H1 (cell line): ENCODE data around the gene RALGDS. TPM values are rescaled to one million over a fixed set of nuclear protein-coding genes. Genes with fewer than 3 reads are reported as not detected.
"Not testable (repeated sequence)": the region's sequence is repeated elsewhere in the genome, so short reads cannot be mapped to it uniquely, and the experiment has no call there.

Source experiments
- CTCF ChIA-PET: fragments of 300-600 bp; sonication (Branson Sonifier 250); formaldehyde crosslinking; loops from one replicate; lab custom pipeline; 2021; ENCODE audit not compliant: partially characterized antibody; lab: Charles Lee
- POLR2A ChIA-PET: fragments of 300-600 bp; sonication (Branson Sonifier 250); formaldehyde crosslinking; loops from one replicate; lab custom pipeline; 2021; ENCODE audit warnings: inconsistent platforms; ENCODE audit not compliant: partially characterized antibody; lab: Charles Lee
- DNase-seq, 2 experiments: peaks; one replicate each; pipeline versions ENCODE4 v3.0.0 to v3.0.0-alpha.2; 2010 to 2022; ENCODE audit warnings: low spot score in 2 of 2, low read depth in 1 of 2, mixed read lengths in 1 of 2
- FAIRE-seq: peaks from 2 replicates; lab custom pipeline; 2011; peaks lifted over from hg19 to GRCh38; lab: Jason Lieb, UNC
- H2AFZ ChIP-seq: 2 replicates; pipeline ENCODE4 v1.8.1; 2012; ENCODE audit warnings: low read length, inconsistent platforms
- H2AK5ac ChIP-seq: 2 replicates; pipeline ENCODE4 v1.6.1; 2013; ENCODE audit warnings: low read depth, low read length
- H2BK120ac ChIP-seq: replicated peaks from 2 replicates; pipeline ENCODE3; 2013; ENCODE audit warnings: low read depth, low read length, inconsistent platforms
- H2BK12ac ChIP-seq: 2 replicates; pipeline ENCODE4 v1.6.1; 2013; ENCODE audit warnings: low read depth, low read length
- H2BK15ac ChIP-seq: 2 replicates; pipeline ENCODE4 v1.6.1; 2013; ENCODE audit warnings: low read length
- H2BK20ac ChIP-seq: 2 replicates; pipeline ENCODE4 v1.6.1; 2013; ENCODE audit warnings: low read length
- H2BK5ac ChIP-seq: 2 replicates; pipeline ENCODE4 v1.6.1; 2013; ENCODE audit warnings: low read depth, low read length
- H3K14ac ChIP-seq: 2 replicates; pipeline ENCODE4 v1.6.1; 2013; ENCODE audit warnings: inconsistent platforms; ENCODE audit not compliant: insufficient read length
- H3K18ac ChIP-seq: 2 replicates; pipeline ENCODE4 v1.6.1; 2013; ENCODE audit warnings: low read length; ENCODE audit errors: extremely low read depth
- H3K23ac ChIP-seq: 2 replicates; pipeline ENCODE4 v1.6.1; 2013; ENCODE audit warnings: inconsistent platforms; ENCODE audit not compliant: insufficient read length
- H3K23me2 ChIP-seq: 2 replicates; pipeline ENCODE4 v1.6.1; 2013; ENCODE audit warnings: low read depth, low read length
- H3K27ac ChIP-seq: 2 replicates; pipeline ENCODE4 v1.6.1; 2011; ENCODE audit warnings: low read depth, low read length, inconsistent platforms
- H3K27me3 ChIP-seq, 4 experiments: replicated peaks in 1 of 4; 1 replicate in 1 of 4; 2 replicates in 3 of 4; pipeline versions ENCODE4 v1.6.1 to v1.8.1; 2011 to 2013; ENCODE audit warnings: low read length in 3 of 4, mild to moderate bottlenecking in 3 of 4, inconsistent platforms in 2 of 4, mixed read lengths in 2 of 4, moderate library complexity in 1 of 4; ENCODE audit not compliant: control insufficient read depth in 3 of 4, insufficient read depth in 3 of 4; ENCODE audit errors: extremely low read depth in 1 of 4
- H3K36me3 ChIP-seq, 4 experiments: 2 replicates each; pipeline versions ENCODE4 v1.6.1 to v1.8.1; 2011 to 2013; ENCODE audit warnings: mild to moderate bottlenecking in 4 of 4, low read length in 3 of 4, moderate library complexity in 2 of 4, control low read depth in 1 of 4, inconsistent platforms in 1 of 4; ENCODE audit not compliant: insufficient read depth in 4 of 4, control insufficient read depth in 2 of 4
- H3K4ac ChIP-seq: replicated peaks from 2 replicates; pipeline ENCODE3; 2013; ENCODE audit warnings: low read length, low read depth, mixed read lengths, inconsistent platforms; ENCODE audit not compliant: insufficient read length
- H3K4me1 ChIP-seq, 4 experiments: replicated peaks in 1 of 4; 1 replicate in 1 of 4; 2 replicates in 3 of 4; pipeline versions ENCODE4 v1.6.1 to v1.8.1; 2011 to 2013; ENCODE audit warnings: low read length in 3 of 4, inconsistent platforms in 2 of 4, mixed read lengths in 1 of 4; ENCODE audit not compliant: insufficient read depth in 4 of 4, control insufficient read depth in 3 of 4
- H3K4me2 ChIP-seq, 2 experiments: 2 replicates each; pipeline versions ENCODE4 v1.6.1 to v1.8.1; 2011 to 2013; ENCODE audit warnings: low read depth in 2 of 2, low read length in 2 of 2, control low read depth in 1 of 2, inconsistent platforms in 1 of 2, mild to moderate bottlenecking in 1 of 2; ENCODE audit not compliant: insufficient read depth in 1 of 2
- H3K4me3 ChIP-seq, 4 experiments: fragments of 200-600, 300-600 bp in 1 of 4; sonication (generic), shearing (Covaris generic), sonication (Bioruptor Twin) in 1 of 4; 2 replicates each; pipeline versions ENCODE4 v1.5.1 to v1.8.1; 2011 to 2016; ENCODE audit warnings: low read length in 4 of 4, low read depth in 3 of 4, control low read depth in 2 of 4, inconsistent platforms in 2 of 4, mild to moderate bottlenecking in 2 of 4, mixed read lengths in 1 of 4, moderate library complexity in 1 of 4; ENCODE audit not compliant: insufficient read depth in 2 of 4; ENCODE audit errors: extremely low read depth in 1 of 4
- H3K56ac ChIP-seq: replicated peaks from 2 replicates; pipeline ENCODE3; 2013; ENCODE audit warnings: low read depth, mild to moderate bottlenecking, mixed read lengths, low read length, inconsistent platforms; ENCODE audit not compliant: insufficient read length
- H3K79me1 ChIP-seq: 2 replicates; pipeline ENCODE4 v1.6.1; 2013; ENCODE audit warnings: low read depth, low read length, control low read depth
- H3K79me2 ChIP-seq, 2 experiments: 2 replicates each; pipeline versions ENCODE4 v1.6.1 to v1.8.1; 2012 to 2013; ENCODE audit warnings: low read length in 2 of 2, mild to moderate bottlenecking in 2 of 2, inconsistent platforms in 1 of 2; ENCODE audit not compliant: insufficient read depth in 2 of 2, control insufficient read depth in 1 of 2
- H3K9ac ChIP-seq, 4 experiments: replicated peaks in 1 of 4; 1 replicate in 1 of 4; 2 replicates in 3 of 4; pipeline versions ENCODE4 v1.6.1 to v1.8.1; 2011 to 2013; ENCODE audit warnings: low read depth in 3 of 4, low read length in 3 of 4, control low read depth in 2 of 4, mild to moderate bottlenecking in 2 of 4, moderate library complexity in 2 of 4, inconsistent platforms in 1 of 4; ENCODE audit errors: extremely low read depth in 1 of 4
- H3K9me3 ChIP-seq, 2 experiments: 2 replicates each; pipeline versions ENCODE4 v1.6.1 to v1.8.1; 2012 to 2013; ENCODE audit warnings: mild to moderate bottlenecking in 2 of 2, moderate library complexity in 2 of 2, control low read depth in 1 of 2, inconsistent platforms in 1 of 2, low read depth in 1 of 2, low read length in 1 of 2, mixed read lengths in 1 of 2; ENCODE audit not compliant: insufficient read depth in 2 of 2
- H4K20me1 ChIP-seq, 2 experiments: replicated peaks in 1 of 2; 2 replicates each; pipeline versions ENCODE3 to v1.8.1; 2011 to 2013; ENCODE audit warnings: inconsistent platforms in 2 of 2, low read length in 2 of 2, mild to moderate bottlenecking in 1 of 2; ENCODE audit not compliant: insufficient read depth in 2 of 2, control insufficient read depth in 1 of 2
- H4K5ac ChIP-seq: 2 replicates; pipeline ENCODE4 v1.6.1; 2013; ENCODE audit warnings: low read length, low read depth, mixed read lengths, inconsistent platforms; ENCODE audit not compliant: insufficient read length
- H4K8ac ChIP-seq: 2 replicates; pipeline ENCODE4 v1.8.0; 2013; ENCODE audit warnings: mild to moderate bottlenecking, moderate library complexity, low read length, inconsistent platforms; ENCODE audit not compliant: insufficient read depth; ENCODE audit errors: extremely low read depth
- H4K91ac ChIP-seq: replicated peaks from 2 replicates; pipeline ENCODE3; 2013; ENCODE audit warnings: low read length, mixed read lengths, inconsistent platforms; ENCODE audit not compliant: insufficient read length
- BCL11A ChIP-seq, 2 experiments: IDR thresholded peaks; one replicate each; pipeline ENCODE4 v1.6.1; 2011; ENCODE audit warnings: low read depth in 2 of 2, low read length in 2 of 2, mild to moderate bottlenecking in 2 of 2
- HDAC2 ChIP-seq, 2 experiments: fragments of 300-600 bp in 1 of 2; sonication (generic) in 1 of 2; IDR thresholded peaks; 2 replicates each; pipeline ENCODE4 v1.6.1; 2011 to 2012; ENCODE audit warnings: low read depth in 2 of 2, low read length in 2 of 2, mild to moderate bottlenecking in 2 of 2, moderate library complexity in 2 of 2, borderline replicate concordance in 1 of 2, inconsistent platforms in 1 of 2
- RBBP5 ChIP-seq: IDR thresholded peaks from 2 replicates; pipeline ENCODE4 v1.7.1; 2012; ENCODE audit warnings: low read depth, mild to moderate bottlenecking, inconsistent platforms, low read length, moderate library complexity, borderline replicate concordance
- SP1 ChIP-seq: IDR thresholded peaks from 2 replicates; pipeline ENCODE4 v1.6.1; 2011; ENCODE audit warnings: low read depth, low read length
- SUZ12 ChIP-seq: fragments of 200-600 bp; sonication (generic); IDR thresholded peaks from 2 replicates; pipeline ENCODE4 v1.6.1; 2012; ENCODE audit warnings: mild to moderate bottlenecking, inconsistent platforms, low read length, moderate library complexity, mixed read lengths
- TAF1 ChIP-seq: IDR thresholded peaks from 2 replicates; pipeline ENCODE4 v1.6.1; 2011; ENCODE audit warnings: mild to moderate bottlenecking, low read depth, low read length
- TCF12 ChIP-seq: IDR thresholded peaks from 2 replicates; pipeline ENCODE4 v1.6.1; 2011; ENCODE audit warnings: low read depth, mild to moderate bottlenecking, low read length
- WGBS, 2 experiments: shearing (Covaris generic) in 1 of 2; methylation state at CpG; one replicate each; pipeline versions ENCODE4 v1.1.6 to v1.1.7; 2013 to 2015; ENCODE audit warnings: low lambda C conversion rate in 2 of 2, mixed read lengths in 2 of 2, inconsistent platforms in 1 of 2, low coverage in 1 of 2, missing lambda C conversion rate in 1 of 2; ENCODE audit not compliant: insufficient replicate concordance in 2 of 2, insufficient coverage in 1 of 2, insufficient read length in 1 of 2; ENCODE audit errors: extremely low coverage in 1 of 2, missing lambda C conversion rate in 1 of 2; 5-methylcytosine and 5-hydroxymethylcytosine counted together
- polyA plus RNA-seq, 7 experiments: library from polyadenylated mRNA; depleted of rRNA in 3 of 7; stranded (reverse) in 5 of 7; unstranded in 2 of 7; fragments of >200 nt in 5 of 7; fragments of 200-250 nt in 2 of 7; gene quantifications; 1 replicate in 5 of 7; 2 replicates in 1 of 7; 4 replicates in 1 of 7; pipeline versions ENCODE4 v1.2.1 to v1.2.3, GENCODE V29; 2011 to 2013; ENCODE audit warnings: missing spikeins in 2 of 7, mixed read lengths in 2 of 7
- total RNA-seq: library from RNA; stranded (reverse); fragmentation: NEBNext Ultra II Directional; extraction: Animal tissue kit (Norgen Biotek cat#: 25700); gene quantifications from 2 replicates; pipeline ENCODE4 v1.2.1, GENCODE V29; 2021

Gene RALGDS
- total and polyA plus RNA-seq, 2 of the 8 experiments (the other 6 are each of a cell fraction or from before 2014, with no cell fraction given) = 14.5 to 25.5 TPM

- TF ChIP-seq TAF1 = no peak
- TF ChIP-seq SP1 = no peak
- TF ChIP-seq HDAC2 (IDR thresholded peaks at IDR 0.05; ENCODE audit: borderline replicate concordance in 1 of 2, low read depth in 2 of 2, low read length in 2 of 2) = no peak
- TF ChIP-seq BCL11A (IDR thresholded peaks at IDR 0.05; ENCODE audit: low read depth in 2 of 2, low read length in 2 of 2) = no peak
- TF ChIP-seq RBBP5 = no peak
- TF ChIP-seq SUZ12 = no peak
- no peak for TF ChIP-seq TCF12
These were observed 49.7 kb upstream of the RALGDS start (continued) for GRCh38 chr9:133170716-133171115.

- CTCF ChIA-PET = interaction anchor here (0.7 to 8.6 kb wide), 3 partner anchors 13 to 70 kb away, joined by 3 to 96 read pairs (median 3); no protein-coding TSS in a partner anchor
- FAIRE-seq, H3K27me3 ChIP-seq: not testable (repeated sequence)
These were observed 48.6 kb upstream of the RALGDS start for GRCh38 chr9:133169687-133170086.

More at GRCh38 chr9:133169687-133170086, 48.6 kb upstream of the RALGDS start:
- not testable (repeated sequence) for H3K27ac ChIP-seq, H3K4me1 ChIP-seq, H2AK5ac ChIP-seq, H2AFZ ChIP-seq, H3K4me2 ChIP-seq, H3K79me2 ChIP-seq, H4K20me1 ChIP-seq, H3K79me1 ChIP-seq, H2BK5ac ChIP-seq, H3K23me2 ChIP-seq, H2BK20ac ChIP-seq, H3K9me3 ChIP-seq, H4K5ac ChIP-seq, H2BK12ac ChIP-seq, H2BK120ac ChIP-seq, H3K14ac ChIP-seq, H4K8ac ChIP-seq, DNase-seq, H3K9ac ChIP-seq, H3K36me3 ChIP-seq, H3K18ac ChIP-seq, H2BK15ac ChIP-seq, H3K4me3 ChIP-seq, H3K56ac ChIP-seq, H4K91ac ChIP-seq, H3K4ac ChIP-seq, H3K23ac ChIP-seq
- WGBS, 2 experiments = 92% methylated on average over 12 of the region's 12 CpGs; no CpG with 5 or more reads in 1 of the 2 experiments
- POLR2A ChIA-PET = interaction anchor here (0.8 kb wide), 1 partner anchor 178 kb away, joined by 4 read pairs; the partner anchor contains the start of genes MED22 and RPL7A
